ENCODE measurements around the gene LMAN1L.

DNA sequence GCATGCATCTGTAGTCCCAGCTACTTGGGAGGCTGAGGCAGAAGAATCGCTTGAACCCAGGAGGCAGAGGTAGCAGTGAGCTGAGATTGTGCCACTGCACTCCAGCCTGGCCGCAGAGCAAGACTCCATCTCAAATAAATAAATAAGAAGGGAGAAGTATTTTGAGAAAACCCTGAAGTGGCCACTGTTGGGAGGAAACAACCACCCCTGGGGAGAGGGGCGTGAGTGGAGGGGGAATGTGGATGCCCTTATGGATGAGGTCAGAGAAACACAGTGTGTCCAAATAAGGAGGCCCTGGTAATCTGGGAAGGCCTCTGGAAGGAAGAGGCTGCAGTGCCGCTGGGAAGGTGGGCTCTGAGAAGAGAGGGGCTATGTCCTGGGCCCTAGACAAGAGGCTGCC is 9.6 kb downstream of the LMAN1L start:
- TF ChIP-seq, protein P1, sequence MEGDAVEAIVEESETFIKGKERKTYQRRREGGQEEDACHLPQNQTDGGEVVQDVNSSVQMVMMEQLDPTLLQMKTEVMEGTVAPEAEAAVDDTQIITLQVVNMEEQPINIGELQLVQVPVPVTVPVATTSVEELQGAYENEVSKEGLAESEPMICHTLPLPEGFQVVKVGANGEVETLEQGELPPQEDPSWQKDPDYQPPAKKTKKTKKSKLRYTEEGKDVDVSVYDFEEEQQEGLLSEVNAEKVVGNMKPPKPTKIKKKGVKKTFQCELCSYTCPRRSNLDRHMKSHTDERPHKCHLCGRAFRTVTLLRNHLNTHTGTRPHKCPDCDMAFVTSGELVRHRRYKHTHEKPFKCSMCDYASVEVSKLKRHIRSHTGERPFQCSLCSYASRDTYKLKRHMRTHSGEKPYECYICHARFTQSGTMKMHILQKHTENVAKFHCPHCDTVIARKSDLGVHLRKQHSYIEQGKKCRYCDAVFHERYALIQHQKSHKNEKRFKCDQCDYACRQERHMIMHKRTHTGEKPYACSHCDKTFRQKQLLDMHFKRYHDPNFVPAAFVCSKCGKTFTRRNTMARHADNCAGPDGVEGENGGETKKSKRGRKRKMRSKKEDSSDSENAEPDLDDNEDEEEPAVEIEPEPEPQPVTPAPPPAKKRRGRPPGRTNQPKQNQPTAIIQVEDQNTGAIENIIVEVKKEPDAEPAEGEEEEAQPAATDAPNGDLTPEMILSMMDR (IDR thresholded peaks at IDR 0.05; ENCODE audit: low read depth, low read length, poor library complexity, severe bottlenecking) = no peak
- TF ChIP-seq EZH2phosphoT487 (IDR thresholded peaks at IDR 0.05; ENCODE audit: borderline replicate concordance, low read length) = no peak

Data from DOHH2 (cell line).